GM23338 (cell line): ENCODE data around the gene RNF41. TPM values are rescaled to one million over a fixed set of nuclear protein-coding genes. Genes with fewer than 3 reads are reported as not detected.

Experiments
- ATAC-seq: fragments of 200-7000 bp; cut with Tn5 transposase; 3 replicates; pipeline ENCODE4 v1.9.1; 2020
- DNase-seq: peaks from one replicate; pipeline ENCODE4 v3.0.0-alpha.2; 2015; ENCODE audit warnings: low spot score
- H2AFZ ChIP-seq: fragments of 200-600 bp; sonication (generic); 2 replicates; pipeline ENCODE4 v1.8.0; 2016; ENCODE audit warnings: antibody characterized with exemption, mild to moderate bottlenecking, moderate library complexity
- H3F3A ChIP-seq: fragments of 200-600 bp; sonication (generic); replicated peaks from 2 replicates; pipeline ENCODE4 v1.8.0; 2017; ENCODE audit warnings: antibody characterized with exemption, mixed run types, low read depth
- H3K27ac ChIP-seq: fragments of 200-600 bp; sonication (generic); 2 replicates; pipeline ENCODE4 v1.6.1; 2016; ENCODE audit warnings: low read depth
- H3K27me3 ChIP-seq: fragments of 200-600 bp; sonication (generic); 2 replicates; pipeline ENCODE4 v1.8.0; 2016; ENCODE audit warnings: mild to moderate bottlenecking, mixed run types, moderate library complexity; ENCODE audit not compliant: insufficient read depth
- H3K36me3 ChIP-seq: fragments of 200-600 bp; sonication (generic); 2 replicates; pipeline ENCODE4 v1.8.0; 2016; ENCODE audit warnings: mild to moderate bottlenecking; ENCODE audit not compliant: insufficient read depth
- H3K4me1 ChIP-seq: fragments of 200-600 bp; sonication (generic); 2 replicates; pipeline ENCODE4 v1.8.0; 2016; ENCODE audit warnings: mild to moderate bottlenecking, moderate library complexity; ENCODE audit not compliant: insufficient read depth
- H3K4me2 ChIP-seq: fragments of 200-600 bp; sonication (generic); 2 replicates; pipeline ENCODE4 v1.7.1; 2017; ENCODE audit warnings: mixed run types
- H3K4me3 ChIP-seq: fragments of 200-600 bp; sonication (generic); 2 replicates; pipeline ENCODE4 v1.6.1; 2016; ENCODE audit warnings: mixed run types
- H3K79me2 ChIP-seq: fragments of 200-600 bp; sonication (generic); replicated peaks from 2 replicates; pipeline ENCODE4 v1.8.0; 2017; ENCODE audit warnings: mild to moderate bottlenecking; ENCODE audit not compliant: insufficient read depth
- H3K9me2 ChIP-seq: fragments of 200-600 bp; sonication (generic); 2 replicates; pipeline ENCODE4 v1.8.0; 2017; ENCODE audit not compliant: insufficient read depth
- H4K20me1 ChIP-seq: fragments of 200-600 bp; sonication (generic); replicated peaks from 2 replicates; pipeline ENCODE4 v1.8.0; 2017; ENCODE audit warnings: mild to moderate bottlenecking; ENCODE audit not compliant: insufficient read depth
- H3K27ac Mint-ChIP-seq: 2 replicates; pipeline ENCODE4 v1.8.0; 2020; ENCODE audit warnings: inconsistent platforms, mild to moderate bottlenecking, moderate library complexity, mixed read lengths
- H3K27me3 Mint-ChIP-seq: 3 replicates; pipeline ENCODE4 v1.8.0; 2022; ENCODE audit warnings: low read depth, mild to moderate bottlenecking, moderate library complexity, mixed read lengths, inconsistent platforms; ENCODE audit not compliant: insufficient read depth, poor library complexity
- H3K36me3 Mint-ChIP-seq: 3 replicates; pipeline ENCODE4 v1.8.0; 2021; ENCODE audit warnings: low read depth, mild to moderate bottlenecking, inconsistent platforms, moderate library complexity, mixed read lengths
- H3K4me1 Mint-ChIP-seq: 3 replicates; pipeline ENCODE4 v1.8.0; 2020; ENCODE audit warnings: mild to moderate bottlenecking, inconsistent platforms, mixed read lengths
- H3K4me3 Mint-ChIP-seq: 3 replicates; pipeline ENCODE4 v1.8.0; 2021; ENCODE audit warnings: moderate library complexity, mild to moderate bottlenecking, inconsistent platforms, mixed read lengths
- H3K9me3 Mint-ChIP-seq: 3 replicates; pipeline ENCODE4 v1.8.0; 2020; ENCODE audit warnings: moderate library complexity, mild to moderate bottlenecking, inconsistent platforms, mixed read lengths
- JUNB ChIP-seq: IDR thresholded peaks from one replicate; pipeline ENCODE4 v1.6.1; 2016; ENCODE audit warnings: antibody characterized with exemption; ENCODE audit not compliant: unreplicated experiment
- NANOG ChIP-seq: IDR thresholded peaks from 2 replicates; pipeline ENCODE4 v1.6.1; 2016; ENCODE audit warnings: antibody characterized with exemption, borderline replicate concordance
- POLR2AphosphoS5 ChIP-seq: IDR thresholded peaks from 2 replicates; pipeline ENCODE4 v1.6.1; 2016; ENCODE audit warnings: antibody characterized with exemption, low read depth
- ZNF114 ChIP-seq: fragments of 250-450 bp; sonication (Bioruptor Pico); IDR thresholded peaks from 2 replicates; pipeline ENCODE4 v1.5.0; 2020; ENCODE audit warnings: mild to moderate bottlenecking, moderate library complexity
- ZNF462 ChIP-seq: fragments of 250-450 bp; sonication (Bioruptor Pico); IDR thresholded peaks from 2 replicates; pipeline ENCODE4 v1.5.0; 2020; ENCODE audit warnings: mild to moderate bottlenecking, moderate library complexity
- polyA plus RNA-seq: library from polyadenylated mRNA; unstranded; fragments of >200 nt; fragmentation: Nextera tagmentation; extraction: Ambion mirVana; gene quantifications from 2 replicates; pipeline ENCODE4 v1.2.1, GENCODE V29; 2016
- total RNA-seq: library from RNA; depleted of rRNA; stranded (reverse); fragments of >200 nt; shearing (Covaris generic); gene quantifications from 2 replicates; pipeline ENCODE4 v1.2.3, GENCODE V29; 2014

RNF41 gene
- total and polyA plus RNA-seq, 2 experiments from 2014 or later = 15.3 to 77.1 TPM

DNA sequence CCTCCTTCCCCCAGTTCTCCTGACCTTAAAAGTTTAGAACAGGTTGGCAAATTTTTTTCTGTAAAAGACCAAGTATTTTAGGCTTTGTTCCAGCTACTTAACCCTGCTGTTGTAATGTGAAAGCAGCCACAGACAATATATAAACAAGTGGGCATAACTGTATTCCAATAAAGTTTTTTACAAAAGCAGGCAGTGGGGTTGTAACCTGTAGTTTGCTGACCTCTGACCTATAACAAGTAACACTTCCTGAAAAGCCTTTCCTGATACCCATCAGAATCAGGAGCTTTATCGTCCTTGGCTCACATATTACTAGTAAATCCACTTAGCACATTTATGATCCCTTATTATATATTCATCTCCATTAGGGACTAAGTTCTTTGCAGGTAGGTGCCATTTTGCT lies 19.4 kb downstream of the RNF41 start:
- Histone ChIP-seq H3K79me2 (no peaks in the 10 kb centered on the region), H3K9me2 (0 out of 2 replicates have a peak, but pooled peaks cover 4% of the 10 kb centered on the region), H4K20me1 (peaks cover 4% of the 10 kb centered on the region), H3K4me2 (no peak overlapping the region), H3K27me3 (no peaks in the 10 kb centered on the region), H3F3A (peaks cover 15% of the 10 kb centered on the region), H3K27ac (0 out of 2 replicates have a peak overlapping the region, but pooled peaks have one; percentile 1), H3K4me3 (no peak overlapping the region), H3K36me3 (peaks cover 14% of the 10 kb centered on the region), H3K4me1 (no peaks in the 10 kb centered on the region), H2AFZ (no peak overlapping the region)
- Mint-ChIP-seq H3K27me3 (peaks cover 12% of the 10 kb centered on the region), H3K27ac (no peak overlapping the region), H3K9me3 (no peaks in the 10 kb centered on the region), H3K4me3 (no peak overlapping the region), H3K36me3 (peaks cover 34% of the 10 kb centered on the region), H3K4me1 (peaks cover 15% of the 10 kb centered on the region)
- DNase-seq (no peak), ATAC-seq (no peak)
- TF ChIP-seq POLR2AphosphoS5 (0 out of 2 replicates have a peak, but pooled peaks have one; percentile 3), ZNF114 (CRISPR knock-in tag) (no peak)

GRCh38 chr12:56198836-56199235 lies 22.9 kb downstream of the RNF41 start:
- H3K27ac Mint-ChIP-seq = 0 out of 2 replicates have a peak overlapping the region, but pooled peaks have one; percentile 18
- no peaks in the 10 kb centered on the region for H4K20me1 ChIP-seq
- TF ChIP-seq ZNF114 (CRISPR knock-in tag) (no peak), JUNB (no peak), ZNF462 (CRISPR knock-in tag) (no peak), NANOG (no peak)

More at GRCh38 chr12:56198836-56199235, 22.9 kb downstream of the RNF41 start:
- Histone ChIP-seq H3K4me2 (peak overlapping the region; percentile 5; the same call in 1 of the 2 replicates), H3K4me1 (no peaks in the 10 kb centered on the region), H3K27me3 (no peaks in the 10 kb centered on the region), H3K27ac (peak overlapping the region; percentile 67; the same call in 1 of the 2 replicates), H3K79me2 (no peaks in the 10 kb centered on the region), H2AFZ (no peak overlapping the region), H3F3A (no peaks in the 10 kb centered on the region), H3K9me2 (0 out of 2 replicates have a peak, but pooled peaks cover 5% of the 10 kb centered on the region), H3K36me3 (no peaks in the 10 kb centered on the region), H3K4me3 (no peak overlapping the region)
- DNase-seq (peak; percentile 72), ATAC-seq (peak; percentile 60)
- no peak overlapping the region; the same call in 2 of the 3 replicates for H3K4me3 Mint-ChIP-seq
- H3K4me1 Mint-ChIP-seq = peaks cover 21% of the 10 kb centered on the region
- H3K9me3 Mint-ChIP-seq = no peaks in the 10 kb centered on the region
- H3K27me3 Mint-ChIP-seq = peaks cover 14% of the 10 kb centered on the region
- H3K36me3 Mint-ChIP-seq = peaks cover 8% of the 10 kb centered on the region; the same call in 1 of the 3 replicates
